HEK293 (cell line): ENCODE measurements around the gene ZFR.

Source experiments
- BCL11A ChIP-seq: fragments of 450-650 bp; formaldehyde crosslinking; IDR thresholded peaks from 2 replicates; pipeline ENCODE4 v1.5.1; 2016; ENCODE audit warnings: low read depth, missing biosample characterization, missing genetic modification characterization
- CTCF ChIP-seq: fragments of 450-650 bp; formaldehyde crosslinking; IDR thresholded peaks from 2 replicates; pipeline ENCODE4 v1.5.1; 2016; ENCODE audit warnings: missing biosample characterization, missing genetic modification characterization
- GLI2 ChIP-seq: fragments of 450-650 bp; formaldehyde crosslinking; IDR thresholded peaks from 2 replicates; pipeline ENCODE4; 2017; ENCODE audit warnings: missing biosample characterization, missing genetic modification characterization, low read depth, borderline replicate concordance
- GLIS2 ChIP-seq: fragments of 450-650 bp; formaldehyde crosslinking; IDR thresholded peaks from 2 replicates; pipeline ENCODE4 v1.5.1; 2016; ENCODE audit warnings: missing biosample characterization, missing genetic modification characterization
- IKZF3 ChIP-seq: fragments of 450-650 bp; IDR thresholded peaks from 2 replicates; pipeline ENCODE4 v1.5.0; 2018; ENCODE audit warnings: missing biosample characterization, mild to moderate bottlenecking, missing genetic modification characterization, moderate library complexity
- KLF8 ChIP-seq: fragments of 450-650 bp; formaldehyde crosslinking; IDR thresholded peaks from 2 replicates; pipeline ENCODE4 v1.5.1; 2016; ENCODE audit warnings: missing biosample characterization, missing genetic modification characterization
- KLF9 ChIP-seq: fragments of 450-650 bp; formaldehyde crosslinking; IDR thresholded peaks from 2 replicates; pipeline ENCODE4 v1.5.1; 2016; ENCODE audit warnings: missing biosample characterization, missing genetic modification characterization, low read depth
- MEIS1 ChIP-seq: sonication (generic); formaldehyde crosslinking; IDR thresholded peaks from 2 replicates; pipeline ENCODE4 v1.8.1; 2022; ENCODE audit warnings: missing genetic modification reagents, mild to moderate bottlenecking, borderline replicate concordance
- PRDM1 ChIP-seq: fragments of 450-650 bp; formaldehyde crosslinking; IDR thresholded peaks from 2 replicates; pipeline ENCODE4; 2016; ENCODE audit warnings: missing biosample characterization, missing genetic modification characterization
- PRDM10 ChIP-seq: fragments of 450-650 bp; formaldehyde crosslinking; IDR thresholded peaks from 2 replicates; pipeline ENCODE4 v1.5.1; 2016; ENCODE audit warnings: missing biosample characterization, missing genetic modification characterization
- SALL2 ChIP-seq: fragments of 450-650 bp; formaldehyde crosslinking; IDR thresholded peaks from 2 replicates; pipeline ENCODE4 v1.5.0; 2017; ENCODE audit warnings: missing biosample characterization, mild to moderate bottlenecking, missing genetic modification characterization, borderline replicate concordance
- SP3 ChIP-seq: fragments of 450-650 bp; formaldehyde crosslinking; IDR thresholded peaks from 2 replicates; pipeline ENCODE4 v1.5.1; 2016; ENCODE audit warnings: missing biosample characterization, missing genetic modification characterization
- ZBTB7A ChIP-seq: fragments of 450-650 bp; formaldehyde crosslinking; IDR thresholded peaks from 2 replicates; pipeline ENCODE4 v1.5.1; 2016; ENCODE audit warnings: low read depth, missing biosample characterization, missing genetic modification characterization
- ZNF114 ChIP-seq: fragments of 450-650 bp; formaldehyde crosslinking; IDR thresholded peaks from 2 replicates; pipeline ENCODE4 v1.5.0; 2017; ENCODE audit warnings: missing biosample characterization, missing genetic modification characterization
- ZNF169 ChIP-seq: fragments of 450-650 bp; formaldehyde crosslinking; IDR thresholded peaks from 2 replicates; pipeline ENCODE4 v1.5.1; 2016; ENCODE audit warnings: missing biosample characterization, missing genetic modification characterization
- ZNF174 ChIP-seq: fragments of 450-650 bp; formaldehyde crosslinking; IDR thresholded peaks from 2 replicates; pipeline ENCODE4 v1.5.0; 2017; ENCODE audit warnings: missing biosample characterization, mild to moderate bottlenecking, missing genetic modification characterization
- ZNF184 ChIP-seq: fragments of 450-650 bp; IDR thresholded peaks from 2 replicates; pipeline ENCODE4 v1.5.1; 2018; ENCODE audit warnings: missing biosample characterization, mild to moderate bottlenecking, missing genetic modification characterization
- ZNF223 ChIP-seq: fragments of 450-650 bp; formaldehyde crosslinking; IDR thresholded peaks from 2 replicates; pipeline ENCODE4 v1.5.1; 2016; ENCODE audit warnings: missing biosample characterization, missing genetic modification characterization
- ZNF274 ChIP-seq, 2 experiments: fragments of 200-500 bp in 1 of 2; fragments of 450-650 bp in 1 of 2; sonication (Bioruptor generic) in 1 of 2; formaldehyde crosslinking in 1 of 2; IDR thresholded peaks; 2 replicates each; pipeline versions ENCODE4 v1.5.1 to v1.6.1; 2014 to 2016; ENCODE audit warnings: borderline replicate concordance in 1 of 2, inconsistent platforms in 1 of 2, low read length in 1 of 2, missing biosample characterization in 1 of 2, missing genetic modification characterization in 1 of 2
- ZNF292 ChIP-seq: fragments of 450-650 bp; formaldehyde crosslinking; IDR thresholded peaks from 2 replicates; pipeline ENCODE4 v1.5.1; 2016; ENCODE audit warnings: low read depth, missing biosample characterization, missing genetic modification characterization, borderline replicate concordance
- ZNF449 ChIP-seq: fragments of 450-650 bp; formaldehyde crosslinking; IDR thresholded peaks from 2 replicates; pipeline ENCODE4 v1.5.1; 2017; ENCODE audit warnings: missing biosample characterization, mild to moderate bottlenecking, missing genetic modification characterization, moderate library complexity
- ZNF48 ChIP-seq: fragments of 450-650 bp; formaldehyde crosslinking; IDR thresholded peaks from 2 replicates; pipeline ENCODE4 v1.5.1; 2016; ENCODE audit warnings: missing biosample characterization, missing genetic modification characterization
- ZNF544 ChIP-seq: fragments of 450-650 bp; formaldehyde crosslinking; IDR thresholded peaks from 2 replicates; pipeline ENCODE4 v1.5.0; 2017; ENCODE audit warnings: missing biosample characterization, missing genetic modification characterization
- ZNF549 ChIP-seq: fragments of 450-650 bp; IDR thresholded peaks from 2 replicates; pipeline ENCODE4 v1.5.1; 2018; ENCODE audit warnings: missing biosample characterization, missing genetic modification characterization, mild to moderate bottlenecking, inconsistent platforms, moderate library complexity
- ZNF664 ChIP-seq: fragments of 450-650 bp; formaldehyde crosslinking; IDR thresholded peaks from 2 replicates; pipeline ENCODE4 v1.5.1; 2016; ENCODE audit warnings: missing biosample characterization, missing genetic modification characterization
- ZNF704 ChIP-seq: fragments of 450-650 bp; formaldehyde crosslinking; IDR thresholded peaks from 2 replicates; pipeline ENCODE4 v1.5.1; 2016; ENCODE audit warnings: missing biosample characterization, missing genetic modification characterization
- ZNF76 ChIP-seq: fragments of 450-650 bp; formaldehyde crosslinking; IDR thresholded peaks from 2 replicates; pipeline ENCODE4; 2016; ENCODE audit warnings: low read depth, missing biosample characterization, missing genetic modification characterization, borderline replicate concordance
- TF ChIP-seq, protein P1 (sequence below): fragments of 450-650 bp; formaldehyde crosslinking; IDR thresholded peaks from 2 replicates; pipeline ENCODE4 v1.5.1; 2017; ENCODE audit warnings: missing biosample characterization, missing genetic modification characterization

The ZFR gene

GRCh38 chr5:32329395-32329834 lies 115.1 kb downstream of the ZFR start (continued):
- TF ChIP-seq BCL11A (no peak), KLF8 (tag by site-specific recombination) (no peak), CTCF (peak; percentile 88), KLF9 (tag by site-specific recombination) (no peak), ZNF544 (no peak), IKZF3 (tag by site-specific recombination) (no peak), MEIS1 (CRISPR knock-in tag) (no peak), GLI2 (no peak), ZNF76 (tag by site-specific recombination) (no peak), SALL2 (tag by site-specific recombination) (no peak), ZNF114 (tag by site-specific recombination) (no peak), ZNF704 (no peak), SP3 (no peak), ZNF223 (no peak), ZNF184 (no peak), GLIS2 (no peak), ZNF169 (tag by site-specific recombination) (no peak), ZNF549 (tag by site-specific recombination) (no peak), ZNF48 (tag by site-specific recombination) (no peak), ZNF664 (tag by site-specific recombination) (no peak), ZBTB7A (tag by site-specific recombination) (no peak), PRDM1 (no peak), PRDM10 (tag by site-specific recombination) (0 out of 2 replicates have a peak, but pooled peaks have one; percentile 14), ZNF449 (tag by site-specific recombination) (no peak), ZNF274 (IDR thresholded peaks at IDR 0.05; ENCODE audit: low read length) (no peak), ZNF274 (tag by site-specific recombination; IDR thresholded peaks at IDR 0.05; ENCODE audit: borderline replicate concordance) (no peak), ZNF174 (tag by site-specific recombination) (no peak), ZNF292 (tag by site-specific recombination) (no peak)
- TF ChIP-seq, protein P1, sequence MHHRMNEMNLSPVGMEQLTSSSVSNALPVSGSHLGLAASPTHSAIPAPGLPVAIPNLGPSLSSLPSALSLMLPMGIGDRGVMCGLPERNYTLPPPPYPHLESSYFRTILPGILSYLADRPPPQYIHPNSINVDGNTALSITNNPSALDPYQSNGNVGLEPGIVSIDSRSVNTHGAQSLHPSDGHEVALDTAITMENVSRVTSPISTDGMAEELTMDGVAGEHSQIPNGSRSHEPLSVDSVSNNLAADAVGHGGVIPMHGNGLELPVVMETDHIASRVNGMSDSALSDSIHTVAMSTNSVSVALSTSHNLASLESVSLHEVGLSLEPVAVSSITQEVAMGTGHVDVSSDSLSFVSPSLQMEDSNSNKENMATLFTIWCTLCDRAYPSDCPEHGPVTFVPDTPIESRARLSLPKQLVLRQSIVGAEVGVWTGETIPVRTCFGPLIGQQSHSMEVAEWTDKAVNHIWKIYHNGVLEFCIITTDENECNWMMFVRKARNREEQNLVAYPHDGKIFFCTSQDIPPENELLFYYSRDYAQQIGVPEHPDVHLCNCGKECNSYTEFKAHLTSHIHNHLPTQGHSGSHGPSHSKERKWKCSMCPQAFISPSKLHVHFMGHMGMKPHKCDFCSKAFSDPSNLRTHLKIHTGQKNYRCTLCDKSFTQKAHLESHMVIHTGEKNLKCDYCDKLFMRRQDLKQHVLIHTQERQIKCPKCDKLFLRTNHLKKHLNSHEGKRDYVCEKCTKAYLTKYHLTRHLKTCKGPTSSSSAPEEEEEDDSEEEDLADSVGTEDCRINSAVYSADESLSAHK (tag by site-specific recombination) = no peak
